ENCODE measurements around the gene SELP.

SELP gene

DNA sequence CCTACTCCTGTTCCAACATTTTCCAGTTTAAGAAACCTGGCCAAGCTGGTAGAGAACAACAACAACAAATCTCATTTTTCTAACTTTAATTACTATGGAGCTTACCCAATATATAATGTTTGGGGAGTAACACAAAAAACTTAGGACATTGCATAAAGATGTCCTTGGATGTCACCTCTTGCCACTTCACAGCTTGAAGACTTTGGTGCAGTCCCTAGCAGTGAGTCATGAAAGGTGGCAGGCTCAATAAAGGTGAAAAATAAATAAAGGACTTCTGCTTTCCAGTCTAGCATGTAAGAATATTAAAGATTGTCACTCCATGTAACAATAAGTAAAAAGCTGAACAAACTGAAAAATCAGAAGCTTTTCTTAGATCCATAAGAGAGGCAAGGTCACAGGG, 17.6 kb upstream of the SELP start:
- TF ChIP-seq ZBTB7A (IDR thresholded peaks at IDR 0.05; ENCODE audit: low read depth) (no peak), TCF12 (IDR thresholded peaks at IDR 0.05; ENCODE audit: low read depth) (no peak), TEAD4 (IDR thresholded peaks at IDR 0.05) (no peak), EGR1 (IDR thresholded peaks at IDR 0.05) (no peak), NFIC (IDR thresholded peaks at IDR 0.05) (no peak), CREB1 (IDR thresholded peaks at IDR 0.05; ENCODE audit: low read depth) (no peak), TAF1 (IDR thresholded peaks at IDR 0.05; ENCODE audit: low read depth) (no peak), YY1 (IDR thresholded peaks at IDR 0.05; ENCODE audit: low read depth) (no peak), CEBPB (IDR thresholded peaks at IDR 0.05) (no peak), FOXM1 (IDR thresholded peaks at IDR 0.05; ENCODE audit: borderline replicate concordance, low read depth) (no peak), EP300 (IDR thresholded peaks at IDR 0.05; ENCODE audit: borderline replicate concordance) (no peak), RAD21 (IDR thresholded peaks at IDR 0.05; ENCODE audit: low read depth) (no peak), USF1 (IDR thresholded peaks at IDR 0.05) (no peak)
- TF ChIP-seq, protein P1, sequence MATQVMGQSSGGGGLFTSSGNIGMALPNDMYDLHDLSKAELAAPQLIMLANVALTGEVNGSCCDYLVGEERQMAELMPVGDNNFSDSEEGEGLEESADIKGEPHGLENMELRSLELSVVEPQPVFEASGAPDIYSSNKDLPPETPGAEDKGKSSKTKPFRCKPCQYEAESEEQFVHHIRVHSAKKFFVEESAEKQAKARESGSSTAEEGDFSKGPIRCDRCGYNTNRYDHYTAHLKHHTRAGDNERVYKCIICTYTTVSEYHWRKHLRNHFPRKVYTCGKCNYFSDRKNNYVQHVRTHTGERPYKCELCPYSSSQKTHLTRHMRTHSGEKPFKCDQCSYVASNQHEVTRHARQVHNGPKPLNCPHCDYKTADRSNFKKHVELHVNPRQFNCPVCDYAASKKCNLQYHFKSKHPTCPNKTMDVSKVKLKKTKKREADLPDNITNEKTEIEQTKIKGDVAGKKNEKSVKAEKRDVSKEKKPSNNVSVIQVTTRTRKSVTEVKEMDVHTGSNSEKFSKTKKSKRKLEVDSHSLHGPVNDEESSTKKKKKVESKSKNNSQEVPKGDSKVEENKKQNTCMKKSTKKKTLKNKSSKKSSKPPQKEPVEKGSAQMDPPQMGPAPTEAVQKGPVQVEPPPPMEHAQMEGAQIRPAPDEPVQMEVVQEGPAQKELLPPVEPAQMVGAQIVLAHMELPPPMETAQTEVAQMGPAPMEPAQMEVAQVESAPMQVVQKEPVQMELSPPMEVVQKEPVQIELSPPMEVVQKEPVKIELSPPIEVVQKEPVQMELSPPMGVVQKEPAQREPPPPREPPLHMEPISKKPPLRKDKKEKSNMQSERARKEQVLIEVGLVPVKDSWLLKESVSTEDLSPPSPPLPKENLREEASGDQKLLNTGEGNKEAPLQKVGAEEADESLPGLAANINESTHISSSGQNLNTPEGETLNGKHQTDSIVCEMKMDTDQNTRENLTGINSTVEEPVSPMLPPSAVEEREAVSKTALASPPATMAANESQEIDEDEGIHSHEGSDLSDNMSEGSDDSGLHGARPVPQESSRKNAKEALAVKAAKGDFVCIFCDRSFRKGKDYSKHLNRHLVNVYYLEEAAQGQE (IDR thresholded peaks at IDR 0.05; ENCODE audit: low read depth): no peak

DNA sequence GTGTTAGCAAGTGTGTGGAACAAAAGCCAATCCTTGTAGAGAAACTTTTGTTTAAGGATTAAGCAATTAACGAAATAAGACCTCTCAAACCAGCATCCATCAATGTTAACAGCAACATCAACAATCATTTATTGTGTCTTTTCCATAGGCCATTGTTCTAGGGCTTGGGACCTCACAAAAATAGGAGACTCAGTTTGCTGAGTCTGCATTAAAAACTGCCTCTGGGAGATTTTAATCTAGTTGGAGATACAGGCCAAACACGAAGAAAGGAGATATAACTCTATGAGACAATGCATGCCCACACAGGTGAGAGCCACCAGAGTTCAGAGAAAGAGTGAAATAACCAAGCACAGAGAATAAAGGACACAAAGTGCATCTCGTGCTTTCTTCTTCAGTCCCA, 14.4 kb upstream of the SELP start:
- TF ChIP-seq TAF1 (IDR thresholded peaks at IDR 0.05; ENCODE audit: low read depth): no peak
- TF ChIP-seq, protein P1 (IDR thresholded peaks at IDR 0.05; ENCODE audit: low read depth): no peak
- TF ChIP-seq YY1 (IDR thresholded peaks at IDR 0.05; ENCODE audit: low read depth): no peak
- TF ChIP-seq ZBTB7A (IDR thresholded peaks at IDR 0.05; ENCODE audit: low read depth): no peak
- no peak for TF ChIP-seq EGR1 (IDR thresholded peaks at IDR 0.05)
- no peak for TF ChIP-seq NFIC (IDR thresholded peaks at IDR 0.05)
- no peak for TF ChIP-seq CEBPB (IDR thresholded peaks at IDR 0.05)

DNA sequence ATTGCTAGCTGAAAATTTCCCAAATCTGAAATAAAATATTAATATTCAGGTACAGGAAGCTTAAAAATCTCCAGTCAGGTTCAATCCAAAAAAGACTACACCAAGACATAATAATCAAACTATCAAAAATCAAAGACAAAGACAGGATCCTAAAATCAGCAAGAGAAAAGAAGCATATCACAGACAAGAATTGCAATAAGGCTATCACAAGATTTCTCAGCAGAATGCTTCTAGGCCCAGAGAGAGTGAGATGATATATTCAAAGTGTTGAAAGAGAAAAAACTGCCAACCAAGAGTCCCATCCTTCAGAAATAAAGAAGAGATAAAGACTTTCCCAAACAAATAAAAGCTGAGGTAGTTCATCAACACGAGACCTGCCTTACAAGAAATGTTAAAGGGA, 5.0 kb upstream of the SELP start:
- no peak for TF ChIP-seq RAD21 (IDR thresholded peaks at IDR 0.05; ENCODE audit: low read depth)
- TF ChIP-seq ZBTB7A (IDR thresholded peaks at IDR 0.05; ENCODE audit: low read depth): no peak
- TF ChIP-seq EGR1 (IDR thresholded peaks at IDR 0.05): no peak

- no peak for TF ChIP-seq YY1 (IDR thresholded peaks at IDR 0.05; ENCODE audit: low read depth)
Measured at GRCh38 chr1:169634145-169634544, 4.2 kb upstream of the SELP start.

DNA sequence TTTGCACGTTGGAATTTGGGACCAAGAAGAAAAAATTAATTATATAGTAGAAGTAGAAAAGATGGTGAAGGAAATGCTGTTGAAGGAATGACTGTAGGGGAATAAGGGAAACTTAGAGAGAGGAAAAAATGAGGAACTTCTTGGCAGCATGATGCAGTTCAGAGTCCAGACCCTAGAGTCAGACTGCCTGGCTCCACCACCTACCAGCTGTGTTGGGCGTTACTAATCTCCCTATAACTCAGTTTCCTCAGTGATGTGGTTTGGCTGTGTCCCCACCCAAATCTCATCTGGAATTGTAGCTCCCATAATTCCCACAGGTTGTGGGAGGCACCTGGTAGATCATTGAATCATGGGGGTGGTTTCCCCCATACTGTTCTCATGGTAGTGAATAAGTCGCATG, 1.3 kb upstream of the SELP start:
- TF ChIP-seq EGR1 (IDR thresholded peaks at IDR 0.05) (no peak), CEBPB (IDR thresholded peaks at IDR 0.05) (no peak), ZBTB7A (IDR thresholded peaks at IDR 0.05; ENCODE audit: low read depth) (no peak), YY1 (IDR thresholded peaks at IDR 0.05; ENCODE audit: low read depth) (no peak), CREB1 (IDR thresholded peaks at IDR 0.05; ENCODE audit: low read depth) (no peak), TCF12 (IDR thresholded peaks at IDR 0.05; ENCODE audit: low read depth) (no peak), NFIC (IDR thresholded peaks at IDR 0.05) (no peak), EP300 (IDR thresholded peaks at IDR 0.05; ENCODE audit: borderline replicate concordance) (no peak), RAD21 (IDR thresholded peaks at IDR 0.05; ENCODE audit: low read depth) (no peak), TAF1 (IDR thresholded peaks at IDR 0.05; ENCODE audit: low read depth) (no peak), TEAD4 (IDR thresholded peaks at IDR 0.05) (no peak), FOXM1 (IDR thresholded peaks at IDR 0.05; ENCODE audit: borderline replicate concordance, low read depth) (no peak), USF1 (IDR thresholded peaks at IDR 0.05) (no peak)
- TF ChIP-seq, protein P2, sequence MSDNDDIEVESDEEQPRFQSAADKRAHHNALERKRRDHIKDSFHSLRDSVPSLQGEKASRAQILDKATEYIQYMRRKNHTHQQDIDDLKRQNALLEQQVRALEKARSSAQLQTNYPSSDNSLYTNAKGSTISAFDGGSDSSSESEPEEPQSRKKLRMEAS (IDR thresholded peaks at IDR 0.05): no peak
- TF ChIP-seq, protein P1 (IDR thresholded peaks at IDR 0.05; ENCODE audit: low read depth): no peak

Data from Ishikawa (cell line).